ENCODE measurements around the gene NGFR.

The NGFR gene

GRCh38 chr17:49556223-49556943 lies 61.3 kb downstream of the NGFR start:
- in situ Hi-C loops (cut with HindIII; ENCODE audit: low sequenced_read_pairs) = no loop called here

DNA sequence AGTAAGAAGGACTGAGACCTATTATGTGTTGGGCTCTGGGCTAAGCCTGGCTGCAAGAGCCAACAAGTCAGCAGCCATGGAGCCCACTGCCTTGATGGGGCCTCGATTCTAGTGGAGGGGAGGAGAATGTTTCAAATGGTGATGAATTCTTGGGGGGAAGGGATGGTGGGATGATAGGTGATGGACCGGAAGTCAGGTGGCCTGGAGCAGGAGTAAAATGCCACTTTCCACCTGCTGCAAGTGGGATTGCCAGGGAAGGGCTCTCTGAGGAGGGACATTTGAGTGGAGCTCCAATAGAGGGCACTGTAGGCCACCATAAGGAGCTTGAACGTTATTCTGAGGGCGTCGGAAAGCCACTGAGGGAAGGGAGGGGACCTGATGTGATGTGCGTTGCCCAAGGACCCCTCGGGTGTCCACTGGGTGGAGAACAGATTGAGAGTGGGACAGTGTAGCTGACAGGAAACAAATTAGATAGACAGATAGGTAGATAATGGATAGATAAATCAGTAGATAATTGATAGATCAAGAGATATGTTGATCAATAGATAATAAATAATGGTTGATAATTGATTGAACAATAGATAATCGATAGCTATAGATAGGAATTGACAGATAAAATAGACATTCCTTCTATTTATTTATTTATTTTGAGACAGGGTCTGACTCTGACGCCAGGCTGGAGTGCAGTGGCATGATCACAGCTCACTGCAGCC lies 62.4 kb downstream of the NGFR start:
- in situ Hi-C loops (cut with HindIII; ENCODE audit: low sequenced_read_pairs) = no loop called here
